Left lung (tissue), 10 donors: Measurements from ENCODE around the gene MCAT. TPM values are rescaled to one million over a fixed set of nuclear protein-coding genes. Genes with fewer than 3 reads are reported as not detected.

Source experiments
- ATAC-seq: fragments of 200-7000 bp; cut with Tn5 transposase; one replicate; pipeline ENCODE4 v1.9.1; 2020; ENCODE audit warnings: moderate library complexity
- DNase-seq, 4 donors: peaks; one replicate each; pipeline ENCODE4 v3.0.0-alpha.2; 2013 to 2020
- H3K27ac ChIP-seq, 2 donors: fragments of 200-600 bp; sonication (generic) in 1 of 2; one replicate each; pipeline versions ENCODE4 v1.5.0 to v1.8.0; 2020 to 2021
- H3K27me3 ChIP-seq, 2 donors: fragments of 200-600 bp; sonication (generic) in 1 of 2; one replicate each; pipeline versions ENCODE4 v1.5.0 to v1.8.0; 2020 to 2021
- H3K36me3 ChIP-seq, 2 donors: fragments of 200-600 bp; sonication (generic) in 1 of 2; one replicate each; pipeline versions ENCODE4 v1.5.0 to v1.8.0; 2020 to 2021
- H3K4me1 ChIP-seq, 2 donors: fragments of 200-600 bp; one replicate each; pipeline ENCODE4 v1.8.0; 2021
- H3K4me3 ChIP-seq, 2 donors: fragments of 200-600 bp; sonication (generic) in 1 of 2; one replicate each; pipeline versions ENCODE4 v1.5.0 to v1.8.0; 2020 to 2021; ENCODE audit warnings: mild to moderate bottlenecking in 1 of 2
- H3K9me3 ChIP-seq, 2 donors: fragments of 200-600 bp; sonication (generic) in 1 of 2; one replicate each; pipeline versions ENCODE4 v1.5.0 to v1.8.0; 2020 to 2021
- CTCF ChIP-seq, 2 donors: fragments of 200-600 bp; sonication (generic) in 1 of 2; IDR thresholded peaks; one replicate each; pipeline versions ENCODE4 v1.5.0 to v1.8.0; 2021; ENCODE audit warnings: antibody characterized with exemption in 2 of 2
- intact Hi-C, 2 donors: fragments of 100-400 bp; cut with DNase I; formaldehyde crosslinking; loops; one replicate each; pipeline versions ENCODE4 v1.11.2 to v1.14.2; 2022
- polyA plus RNA-seq, 6 donors: library from polyadenylated mRNA; unstranded; fragments of 120-200 nt; gene quantifications; one replicate each; pipeline ENCODE4 v1.2.1, GENCODE V29; 2013; ENCODE audit not compliant: insufficient read length in 6 of 6
- total RNA-seq, 2 donors: library from RNA; stranded (reverse); fragmentation: NEBNext Ultra II Directional; extraction: Animal tissue kit (Norgen Biotek cat#: 25700); gene quantifications; one replicate each; pipeline ENCODE4 v1.2.1, GENCODE V29; 2021
- donor health status: DM: no; HTN: yes; CAD: no.
- donor health status: DM: no; HTN: no; CAD: no.

Gene MCAT
- total and polyA plus RNA-seq, 8 donors: 12.2 to 16.6 (median 15.4) TPM

- no peak for DNase-seq
- no peaks in the 10 kb centered on the region for H3K9me3 ChIP-seq
- no peak for TF ChIP-seq CTCF (IDR thresholded peaks at IDR 0.05)
- no peak overlapping the region for H3K4me3 ChIP-seq
- H3K4me1 ChIP-seq: peaks cover 8 to 39% of the 10 kb centered on the region in 2 donors
- ATAC-seq: no peak
- intact Hi-C loops: no loop called here
- H3K36me3 ChIP-seq: no peaks in the 10 kb centered on the region
- peaks cover 22 to 40% of the 10 kb centered on the region in 2 donors for H3K27me3 ChIP-seq
- H3K27ac ChIP-seq: no peak overlapping the region
Measured at GRCh38 chr22:43113526-43114251, 29.5 kb downstream of the MCAT start.

GRCh38 chr22:43110927-43111623, 32.1 kb downstream of the MCAT start:
- Histone ChIP-seq H3K9me3 (no peaks in the 10 kb centered on the region), H3K27me3 (peaks cover 22 to 40% of the 10 kb centered on the region in 2 donors), H3K4me1 (peaks cover 8 to 27% of the 10 kb centered on the region in 2 donors), H3K36me3 (no peaks in the 10 kb centered on the region), H3K27ac (no peak overlapping the region), H3K4me3 (peak overlapping the region; percentile 48 to 50)
- ATAC-seq (peak; percentile 69), DNase-seq (peak in 2 of 4 donors; percentile 55 to 86)
- no peak for TF ChIP-seq CTCF (IDR thresholded peaks at IDR 0.05)
- intact Hi-C loops: no loop called here

GRCh38 chr22:43110444-43110926, 32.7 kb downstream of the MCAT start, which contains the start of gene BIK:
TSS of gene BIK (plus strand) at chr22:43110750. CDS start at chr22:43124023, 13,273 bp downstream.
- Histone ChIP-seq H3K9me3 (no peaks in the 10 kb centered on the region), H3K27ac (no peak within 1 kb of the TSS), H3K4me1 (peaks cover 8 to 24% of the 10 kb centered on the region in 2 donors), H3K36me3 (no peaks in the 10 kb centered on the region), H3K27me3 (peaks cover 22 to 40% of the 10 kb centered on the region in 2 donors), H3K4me3 (peak within 1 kb of the TSS; percentile 48 to 50)
- ATAC-seq (peak; percentile 79), DNase-seq (peak in 2 of 4 donors; percentile 62 to 90)
- TF ChIP-seq CTCF (IDR thresholded peaks at IDR 0.05): no peak
- intact Hi-C loops: no loop called here

GRCh38 chr22:43109921-43110443, 33.2 kb downstream of the MCAT start:
- Histone ChIP-seq H3K27me3 (peaks cover 22 to 40% of the 10 kb centered on the region in 2 donors), H3K4me1 (peaks cover 8 to 24% of the 10 kb centered on the region in 2 donors), H3K27ac (no peak overlapping the region), H3K9me3 (no peaks in the 10 kb centered on the region), H3K4me3 (peak overlapping the region in 1 of 2 donors; percentile 48), H3K36me3 (no peaks in the 10 kb centered on the region)
- DNase-seq (no peak), ATAC-seq (no peak)
- intact Hi-C loops: no loop called here
- no peak for TF ChIP-seq CTCF (IDR thresholded peaks at IDR 0.05)

DNA sequence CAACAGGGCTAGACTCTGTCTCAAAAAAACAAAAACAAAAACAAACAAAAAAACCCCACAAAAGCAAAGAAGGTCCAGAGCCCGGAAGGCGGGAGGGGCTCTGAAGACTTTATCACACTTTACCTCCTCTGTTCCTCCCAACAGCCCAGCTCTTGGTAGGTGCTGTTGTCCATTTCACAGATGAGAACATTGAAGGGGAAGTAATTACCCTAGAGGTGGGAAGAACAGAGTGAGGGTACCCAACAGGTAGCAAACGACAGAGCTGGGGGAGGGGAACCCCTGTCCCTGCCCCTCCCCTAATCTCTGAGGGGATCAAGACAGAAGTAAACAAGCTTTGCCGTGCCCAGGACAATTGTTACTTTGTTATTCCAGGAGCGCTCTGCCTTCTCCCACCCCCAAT, 33.7 kb downstream of the MCAT start:
- no peak for TF ChIP-seq CTCF (IDR thresholded peaks at IDR 0.05)
- no peak for ATAC-seq
- H3K27me3 ChIP-seq: peaks cover 22 to 40% of the 10 kb centered on the region in 2 donors

More for the DNA sequence above, 33.7 kb downstream of the MCAT start:
- no peak overlapping the region for H3K4me3 ChIP-seq
- peaks cover 8 to 24% of the 10 kb centered on the region in 2 donors for H3K4me1 ChIP-seq
- no peak overlapping the region for H3K27ac ChIP-seq
- no peaks in the 10 kb centered on the region for H3K9me3 ChIP-seq
- intact Hi-C loops: no loop called here
- H3K36me3 ChIP-seq: no peaks in the 10 kb centered on the region
- no peak for DNase-seq
